Osteocyte (in vitro differentiated cells): ENCODE data around the gene ZNF239. TPM values are rescaled to one million over a fixed set of nuclear protein-coding genes. Genes with fewer than 3 reads are reported as not detected.
A peak's percentile ranks its signal among the peaks of the same experiment; 100 is the strongest.
"Not testable (repeated sequence)": the region's sequence is repeated elsewhere in the genome, so short reads cannot be mapped to it uniquely, and the experiment has no call there.

Experiments used
- DNase-seq: peaks from one replicate; pipeline ENCODE4 v3.0.0; 2021; ENCODE audit warnings: mixed read lengths; ENCODE audit not compliant: unreplicated experiment; ENCODE audit errors: extremely low spot score
- H3K27ac Mint-ChIP-seq: one replicate; pipeline ENCODE4 v1.8.0; 2021; ENCODE audit warnings: mild to moderate bottlenecking, mixed read lengths; ENCODE audit not compliant: unreplicated experiment
- H3K27me3 Mint-ChIP-seq: one replicate; pipeline ENCODE4 v1.8.0; 2021; ENCODE audit warnings: mixed read lengths; ENCODE audit not compliant: unreplicated experiment
- H3K36me3 Mint-ChIP-seq: one replicate; pipeline ENCODE4 v1.8.0; 2021; ENCODE audit warnings: mixed read lengths; ENCODE audit not compliant: unreplicated experiment
- H3K4me1 Mint-ChIP-seq: one replicate; pipeline ENCODE4 v1.8.0; 2021; ENCODE audit warnings: mixed read lengths; ENCODE audit not compliant: unreplicated experiment
- H3K4me3 Mint-ChIP-seq: one replicate; pipeline ENCODE4 v1.8.0; 2021; ENCODE audit warnings: mild to moderate bottlenecking, moderate library complexity, mixed read lengths; ENCODE audit not compliant: unreplicated experiment
- H3K9me3 Mint-ChIP-seq: one replicate; pipeline ENCODE4 v1.8.0; 2021; ENCODE audit warnings: mixed read lengths; ENCODE audit not compliant: unreplicated experiment
- CTCF ChIP-seq: fragments of 200-600 bp; sonication (generic); IDR thresholded peaks from 2 replicates; pipeline ENCODE4 v1.5.0; 2021; ENCODE audit warnings: antibody characterized with exemption, mild to moderate bottlenecking, moderate library complexity
- total RNA-seq: library from RNA; stranded (reverse); gene quantifications from 2 replicates; pipeline ENCODE4 v1.2.1, GENCODE V29; 2021

Gene ZNF239
- total RNA-seq, 1 donor from 2014 or later = 3.7 TPM

- peaks cover 10% of the 10 kb centered on the region for H3K9me3 Mint-ChIP-seq
- H3K4me3 Mint-ChIP-seq = no peak overlapping the region
- H3K4me1 Mint-ChIP-seq = peaks cover 7% of the 10 kb centered on the region
- no peak for DNase-seq
- H3K27me3 Mint-ChIP-seq = no peaks in the 10 kb centered on the region
- peaks cover 18% of the 10 kb centered on the region for H3K36me3 Mint-ChIP-seq
- H3K27ac Mint-ChIP-seq = no peak overlapping the region
- no peak for TF ChIP-seq CTCF
These were observed 36.2 kb upstream of the ZNF239 start for GRCh38 chr10:43610636-43611035.

GRCh38 chr10:43607199-43607573 lies 32.8 kb upstream of the ZNF239 start:
- peak overlapping the region; percentile 75 for H3K4me3 Mint-ChIP-seq
- peaks cover 4% of the 10 kb centered on the region for H3K9me3 Mint-ChIP-seq
- H3K27ac Mint-ChIP-seq = no peak overlapping the region
- H3K4me1 Mint-ChIP-seq = peaks cover 7% of the 10 kb centered on the region
- H3K36me3 Mint-ChIP-seq = peaks cover 5% of the 10 kb centered on the region
- H3K27me3 Mint-ChIP-seq = peaks cover 5% of the 10 kb centered on the region
- no peak for TF ChIP-seq CTCF
- DNase-seq = no peak

GRCh38 chr10:43606323-43607198 lies 32.1 kb upstream of the ZNF239 start, which contains the start of gene ZNF485:
ZNF485 (plus strand) TSS chr10:43606438; CDS start chr10:43607051, 613 bp downstream.
- H3K9me3 Mint-ChIP-seq = no peaks in the 10 kb centered on the region
- no peak for TF ChIP-seq CTCF
- H3K27me3 Mint-ChIP-seq = peaks cover 5% of the 10 kb centered on the region

GRCh38 chr10:43605850-43606322 lies 31.5 kb upstream of the ZNF239 start:
- peak overlapping the region; percentile 75 for H3K4me3 Mint-ChIP-seq
- peaks cover 2% of the 10 kb centered on the region for H3K36me3 Mint-ChIP-seq
- H3K9me3 Mint-ChIP-seq = no peaks in the 10 kb centered on the region
- TF ChIP-seq CTCF = no peak
- H3K27me3 Mint-ChIP-seq = peaks cover 8% of the 10 kb centered on the region
- DNase-seq = no peak
- H3K4me1 Mint-ChIP-seq = peaks cover 7% of the 10 kb centered on the region
- H3K27ac Mint-ChIP-seq = no peak overlapping the region

More at GRCh38 chr10:43606323-43607198, 32.1 kb upstream of the ZNF239 start, which contains the start of gene ZNF485:
- Mint-ChIP-seq H3K4me1 (peaks cover 7% of the 10 kb centered on the region), H3K27ac (no peak within 1 kb of the TSS), H3K36me3 (peaks cover 2% of the 10 kb centered on the region), H3K4me3 (peak within 1 kb of the TSS; percentile 75)
- DNase-seq = peak; percentile 88

- H3K27ac Mint-ChIP-seq, H3K4me3 Mint-ChIP-seq: not testable (repeated sequence)
- peaks cover 10% of the 10 kb centered on the region for H3K4me1 Mint-ChIP-seq
These were observed 27.2 kb upstream of the ZNF239 start for GRCh38 chr10:43601576-43601975.

More at GRCh38 chr10:43601576-43601975, 27.2 kb upstream of the ZNF239 start:
- not testable (repeated sequence) for DNase-seq, H3K9me3 Mint-ChIP-seq, H3K27me3 Mint-ChIP-seq, H3K36me3 Mint-ChIP-seq
